ENCODE data around the gene C10orf90. TPM values are rescaled to one million over a fixed set of nuclear protein-coding genes. Genes with fewer than 3 reads are reported as not detected.

Gene C10orf90
- total RNA-seq, 6 donors from 2014 or later = 1.0 TPM; not detected in 5

DNA sequence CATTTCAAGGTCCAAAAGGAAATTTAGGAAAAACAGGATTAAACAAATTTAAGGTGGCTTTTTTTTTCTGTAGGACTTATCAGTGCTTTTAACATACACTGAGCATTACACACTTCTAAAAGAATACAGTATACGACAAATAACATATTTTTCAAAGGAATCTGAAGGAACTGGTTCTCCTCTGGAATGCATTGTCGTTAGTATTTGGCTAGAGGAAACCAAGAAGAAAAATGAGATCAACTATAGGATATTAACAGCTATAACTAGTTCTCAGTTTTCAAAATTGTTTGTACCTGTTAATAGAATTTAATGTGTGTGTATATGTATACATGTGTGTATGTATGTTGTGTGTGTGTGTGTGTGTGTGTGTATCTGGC, 232.1 kb downstream of the C10orf90 start:
- Histone ChIP-seq H3K36me3 (no peaks in the 10 kb centered on the region), H3K27me3 (no peaks in the 10 kb centered on the region), H3K27ac (no peak overlapping the region), H3K4me1 (no peaks in the 10 kb centered on the region), H3K9me3 (no peaks in the 10 kb centered on the region), H3K4me3 (no peak overlapping the region)
- 62 to 76% methylated on average over 2 of the region's 2 CpGs for WGBS, 2 donors
- ATAC-seq (ENCODE audit: low FRiP score in 2 of 2) (no peak), DNase-seq (no peak)
- TF ChIP-seq POLR2A (IDR thresholded peaks at IDR 0.05) (no peak), EP300 (IDR thresholded peaks at IDR 0.05) (no peak), POLR2AphosphoS5 (IDR thresholded peaks at IDR 0.05) (no peak)
- TF ChIP-seq, protein P1, sequence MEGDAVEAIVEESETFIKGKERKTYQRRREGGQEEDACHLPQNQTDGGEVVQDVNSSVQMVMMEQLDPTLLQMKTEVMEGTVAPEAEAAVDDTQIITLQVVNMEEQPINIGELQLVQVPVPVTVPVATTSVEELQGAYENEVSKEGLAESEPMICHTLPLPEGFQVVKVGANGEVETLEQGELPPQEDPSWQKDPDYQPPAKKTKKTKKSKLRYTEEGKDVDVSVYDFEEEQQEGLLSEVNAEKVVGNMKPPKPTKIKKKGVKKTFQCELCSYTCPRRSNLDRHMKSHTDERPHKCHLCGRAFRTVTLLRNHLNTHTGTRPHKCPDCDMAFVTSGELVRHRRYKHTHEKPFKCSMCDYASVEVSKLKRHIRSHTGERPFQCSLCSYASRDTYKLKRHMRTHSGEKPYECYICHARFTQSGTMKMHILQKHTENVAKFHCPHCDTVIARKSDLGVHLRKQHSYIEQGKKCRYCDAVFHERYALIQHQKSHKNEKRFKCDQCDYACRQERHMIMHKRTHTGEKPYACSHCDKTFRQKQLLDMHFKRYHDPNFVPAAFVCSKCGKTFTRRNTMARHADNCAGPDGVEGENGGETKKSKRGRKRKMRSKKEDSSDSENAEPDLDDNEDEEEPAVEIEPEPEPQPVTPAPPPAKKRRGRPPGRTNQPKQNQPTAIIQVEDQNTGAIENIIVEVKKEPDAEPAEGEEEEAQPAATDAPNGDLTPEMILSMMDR (IDR thresholded peaks at IDR 0.05) = no peak

GRCh38 chr10:126437635-126438406, 232.7 kb downstream of the C10orf90 start:
- no peak for ATAC-seq (ENCODE audit: low FRiP score in 2 of 2)
- Histone ChIP-seq H3K4me3 (no peak overlapping the region), H3K36me3 (no peaks in the 10 kb centered on the region), H3K9me3 (no peaks in the 10 kb centered on the region), H3K4me1 (no peaks in the 10 kb centered on the region), H3K27ac (no peak overlapping the region), H3K27me3 (no peaks in the 10 kb centered on the region)
- no peak for TF ChIP-seq POLR2A (IDR thresholded peaks at IDR 0.05)
- TF ChIP-seq POLR2AphosphoS5 (IDR thresholded peaks at IDR 0.05) = no peak
- TF ChIP-seq EP300 (IDR thresholded peaks at IDR 0.05) = no peak
- TF ChIP-seq, protein P1 (IDR thresholded peaks at IDR 0.05) = no peak
- WGBS, 2 donors = 76% methylated on average over 2 of the region's 2 CpGs; no CpG with 5 or more reads in 1 of the 2 donors
- no peak for DNase-seq

- Histone ChIP-seq H3K36me3 (no peaks in the 10 kb centered on the region), H3K27me3 (no peaks in the 10 kb centered on the region), H3K4me3 (no peak overlapping the region), H3K4me1 (no peaks in the 10 kb centered on the region), H3K27ac (no peak overlapping the region), H3K9me3 (no peaks in the 10 kb centered on the region)
- no peak for ATAC-seq (ENCODE audit: low FRiP score in 2 of 2)
- TF ChIP-seq POLR2A (IDR thresholded peaks at IDR 0.05) (no peak), POLR2AphosphoS5 (IDR thresholded peaks at IDR 0.05) (no peak), EP300 (IDR thresholded peaks at IDR 0.05) (no peak)
- TF ChIP-seq, protein P1 (IDR thresholded peaks at IDR 0.05) = no peak
- 74 to 75% methylated on average over 5 of the region's 5 CpGs for WGBS, 2 donors
- DNase-seq = no peak
Observed at GRCh38 chr10:126434235-126434634, 236.3 kb downstream of the C10orf90 start.

GRCh38 chr10:126433351-126433750, 237.1 kb downstream of the C10orf90 start:
- no peak overlapping the region for H3K27ac ChIP-seq
- no peaks in the 10 kb centered on the region for H3K27me3 ChIP-seq
- H3K4me1 ChIP-seq = no peaks in the 10 kb centered on the region
- WGBS, 2 donors = 74 to 81% methylated on average over 5 of the region's 5 CpGs
- ATAC-seq (ENCODE audit: low FRiP score in 2 of 2) = no peak
- H3K9me3 ChIP-seq = no peaks in the 10 kb centered on the region
- TF ChIP-seq, protein P1 (IDR thresholded peaks at IDR 0.05) = no peak
- no peak for TF ChIP-seq EP300 (IDR thresholded peaks at IDR 0.05)
- no peak for DNase-seq
- H3K4me3 ChIP-seq = no peak overlapping the region
- no peaks in the 10 kb centered on the region for H3K36me3 ChIP-seq

- no peaks in the 10 kb centered on the region for H3K4me1 ChIP-seq
- no peak overlapping the region for H3K27ac ChIP-seq
- no peak for ATAC-seq (ENCODE audit: low FRiP score in 2 of 2)
- TF ChIP-seq, protein P1 (IDR thresholded peaks at IDR 0.05) = no peak
- TF ChIP-seq EP300 (IDR thresholded peaks at IDR 0.05) (no peak), POLR2A (IDR thresholded peaks at IDR 0.05) (no peak), POLR2AphosphoS5 (IDR thresholded peaks at IDR 0.05) (no peak)
- no peaks in the 10 kb centered on the region for H3K9me3 ChIP-seq
- no peak for DNase-seq
- no peak overlapping the region for H3K4me3 ChIP-seq
- H3K36me3 ChIP-seq = no peaks in the 10 kb centered on the region
- H3K27me3 ChIP-seq = no peaks in the 10 kb centered on the region
- WGBS, 2 donors = 86 to 88% methylated on average over 7 of the region's 7 CpGs
Observed at GRCh38 chr10:126432507-126432906, 238.0 kb downstream of the C10orf90 start.
